A673 (cell line): ENCODE results near the gene DHRS1. TPM values are rescaled to one million over a fixed set of nuclear protein-coding genes. Genes with fewer than 3 reads are reported as not detected.

ENCODE experiments used
- BruUV-seq: library from RNA; stranded (reverse); fragments of 400-500 nt; replicated peaks from 2 replicates; lab custom pipeline; 2021; lab: Mats Ljungman, UMichigan
- CTCF ChIA-PET: fragments of 300-600 bp; sonication (Branson Sonifier 250); formaldehyde crosslinking; loops from one replicate; lab custom pipeline; 2022; ENCODE audit warnings: antibody characterized with exemption; lab: Charles Lee
- POLR2A ChIA-PET: fragments of 300-600 bp; sonication (Branson Sonifier 250); formaldehyde crosslinking; loops from one replicate; lab custom pipeline; 2022; ENCODE audit warnings: antibody characterized with exemption; ENCODE audit not compliant: low non-redundant PET; lab: Charles Lee
- DNase-seq: peaks from one replicate; pipeline ENCODE4 v3.0.0-alpha.2; 2015; ENCODE audit warnings: low spot score
- H3K27ac ChIP-seq: fragments of 200-600 bp; sonication (generic); 2 replicates; pipeline ENCODE4 v1.5.1; 2016; ENCODE audit warnings: mixed run types, low read depth, mild to moderate bottlenecking, mixed read lengths, antibody characterized with exemption, low read length; ENCODE audit not compliant: poor library complexity, severe bottlenecking
- H3K27me3 ChIP-seq: fragments of 200-600 bp; sonication (generic); replicated peaks from 2 replicates; pipeline ENCODE4 v1.6.1; 2017; ENCODE audit warnings: mixed run types, low read depth, mild to moderate bottlenecking, mixed read lengths, antibody characterized with exemption, low read length; ENCODE audit not compliant: insufficient read depth, poor library complexity
- H3K36me3 ChIP-seq: fragments of 200-600 bp; sonication (generic); 2 replicates; pipeline ENCODE4 v1.6.1; 2016; ENCODE audit warnings: mixed run types, mild to moderate bottlenecking, mixed read lengths, antibody characterized with exemption, low read length; ENCODE audit not compliant: insufficient read depth, poor library complexity, severe bottlenecking
- H3K4me1 ChIP-seq: fragments of 200-600 bp; sonication (generic); 2 replicates; pipeline ENCODE4 v1.6.1; 2017; ENCODE audit warnings: mixed run types, mild to moderate bottlenecking, mixed read lengths, antibody characterized with exemption, low read length; ENCODE audit not compliant: insufficient read depth, poor library complexity, severe bottlenecking
- H3K4me3 ChIP-seq: fragments of 200-600 bp; sonication (generic); 2 replicates; pipeline ENCODE4 v1.5.1; 2016; ENCODE audit warnings: low read depth, mixed run types, mild to moderate bottlenecking, mixed read lengths, low read length; ENCODE audit not compliant: poor library complexity, severe bottlenecking
- H3K9me3 ChIP-seq: fragments of 200-600 bp; sonication (generic); 2 replicates; pipeline ENCODE4 v1.6.1; 2016; ENCODE audit warnings: mixed run types, low read depth, mild to moderate bottlenecking, mixed read lengths, antibody characterized with exemption, low read length; ENCODE audit not compliant: poor library complexity, severe bottlenecking
- EZH2 ChIP-seq: fragments of 200-600 bp; sonication (generic); IDR thresholded peaks from 2 replicates; pipeline ENCODE4 v1.6.1; 2017; ENCODE audit warnings: borderline replicate concordance, low read depth, mild to moderate bottlenecking, mixed read lengths, antibody characterized with exemption, low read length; ENCODE audit not compliant: poor library complexity, severe bottlenecking
- intact Hi-C: fragments of 100-400 bp; cut with micrococcal nuclease; formaldehyde crosslinking; loops from one replicate; pipeline ENCODE4 v1.10.0; 2022; ENCODE audit not compliant: unreplicated experiment
- total RNA-seq: library from RNA; stranded (reverse); gene quantifications from 2 replicates; pipeline ENCODE4 v1.2.3, GENCODE V29; 2021
- TF ChIP-seq, protein P1 (sequence below): fragments of 300-800, 200-600 bp; sonication (generic); conservative IDR thresholded peaks from 2 replicates; pipeline ENCODE4 v1.5.1; 2017; ENCODE audit warnings: low read depth, mild to moderate bottlenecking, antibody characterized with exemption, low read length, moderate library complexity, mixed read lengths

Gene DHRS1
- total RNA-seq, 1 experiment from 2014 or later = 13.3 TPM

DNA sequence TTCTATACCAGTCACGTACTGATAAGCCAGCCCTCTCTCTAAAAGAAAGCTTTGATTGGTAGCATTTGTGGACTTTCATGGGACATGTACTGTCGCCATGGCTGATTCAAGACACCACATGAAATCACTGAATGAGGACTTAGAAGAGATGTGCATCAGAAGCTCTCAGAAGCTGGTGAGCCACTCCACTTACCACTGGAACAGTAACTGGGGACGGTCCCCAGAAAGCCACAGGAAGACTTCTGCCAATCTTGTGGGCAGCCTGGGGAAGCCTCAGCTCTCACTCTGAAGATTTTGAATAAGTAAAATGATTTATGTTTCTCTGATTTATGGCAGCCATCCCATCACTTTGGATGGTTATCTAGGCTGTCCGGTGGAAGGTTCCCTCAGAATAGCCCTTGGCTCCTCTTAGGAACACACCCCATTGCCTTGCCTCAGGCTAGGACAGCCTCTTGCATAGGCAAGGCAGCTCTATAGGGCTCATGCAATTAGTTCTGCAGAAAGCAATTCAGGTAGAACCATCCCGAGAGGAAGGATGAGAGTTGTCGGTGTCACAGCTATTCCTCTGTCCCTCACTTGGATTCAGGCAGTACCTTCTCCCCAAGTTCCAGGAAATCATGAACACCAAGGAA lies 9.8 kb downstream of the DHRS1 start:
- ChIA-PET POLR2A (no interaction called here), CTCF (interaction anchor here (0.6 kb wide), 1 partner anchor 58 kb away, joined by 4 read pairs; no protein-coding TSS in a partner anchor)
- no peak for TF ChIP-seq EZH2
- TF ChIP-seq, protein P1, sequence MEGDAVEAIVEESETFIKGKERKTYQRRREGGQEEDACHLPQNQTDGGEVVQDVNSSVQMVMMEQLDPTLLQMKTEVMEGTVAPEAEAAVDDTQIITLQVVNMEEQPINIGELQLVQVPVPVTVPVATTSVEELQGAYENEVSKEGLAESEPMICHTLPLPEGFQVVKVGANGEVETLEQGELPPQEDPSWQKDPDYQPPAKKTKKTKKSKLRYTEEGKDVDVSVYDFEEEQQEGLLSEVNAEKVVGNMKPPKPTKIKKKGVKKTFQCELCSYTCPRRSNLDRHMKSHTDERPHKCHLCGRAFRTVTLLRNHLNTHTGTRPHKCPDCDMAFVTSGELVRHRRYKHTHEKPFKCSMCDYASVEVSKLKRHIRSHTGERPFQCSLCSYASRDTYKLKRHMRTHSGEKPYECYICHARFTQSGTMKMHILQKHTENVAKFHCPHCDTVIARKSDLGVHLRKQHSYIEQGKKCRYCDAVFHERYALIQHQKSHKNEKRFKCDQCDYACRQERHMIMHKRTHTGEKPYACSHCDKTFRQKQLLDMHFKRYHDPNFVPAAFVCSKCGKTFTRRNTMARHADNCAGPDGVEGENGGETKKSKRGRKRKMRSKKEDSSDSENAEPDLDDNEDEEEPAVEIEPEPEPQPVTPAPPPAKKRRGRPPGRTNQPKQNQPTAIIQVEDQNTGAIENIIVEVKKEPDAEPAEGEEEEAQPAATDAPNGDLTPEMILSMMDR = no peak
- no peak overlapping the region for H3K4me3 ChIP-seq
- H3K27me3 ChIP-seq = no peaks in the 10 kb centered on the region
- H3K9me3 ChIP-seq = no peaks in the 10 kb centered on the region
- H3K4me1 ChIP-seq = no peaks in the 10 kb centered on the region
- BruUV-seq = no TSS peak
- H3K36me3 ChIP-seq = no peaks in the 10 kb centered on the region
- intact Hi-C loops = no loop called here
- no peak overlapping the region for H3K27ac ChIP-seq
- DNase-seq = no peak

DNA sequence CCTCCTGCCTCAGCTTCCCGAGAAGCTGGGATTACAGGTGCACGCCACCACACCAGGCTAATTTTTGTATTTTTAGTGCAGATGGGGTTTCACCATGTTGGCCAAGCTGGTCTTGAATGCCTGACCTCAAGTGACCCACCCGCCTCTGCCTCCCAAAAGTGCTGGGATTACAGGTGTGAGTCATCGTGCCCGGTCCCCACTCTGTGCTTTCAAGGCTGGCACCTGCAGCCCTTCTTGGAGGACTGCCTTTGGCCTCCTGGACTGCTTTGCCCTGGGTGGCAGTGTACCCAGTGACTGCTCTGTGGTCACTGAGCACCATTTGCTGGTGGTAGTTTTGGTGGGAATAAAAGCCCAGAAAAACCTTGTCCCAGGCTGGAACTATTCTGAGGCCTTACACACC lies 12.6 kb downstream of the DHRS1 start:
- DNase-seq = no peak
- CTCF ChIA-PET = no interaction called here
- H3K27ac ChIP-seq = no peak overlapping the region
- no TSS peak for BruUV-seq
- H3K36me3 ChIP-seq = no peaks in the 10 kb centered on the region
- intact Hi-C loops = no loop called here
- H3K27me3 ChIP-seq = no peaks in the 10 kb centered on the region
- no peaks in the 10 kb centered on the region for H3K4me1 ChIP-seq
- TF ChIP-seq, protein P1 = no peak
- no peak for TF ChIP-seq EZH2
- no peaks in the 10 kb centered on the region for H3K9me3 ChIP-seq
- H3K4me3 ChIP-seq = no peak overlapping the region
- POLR2A ChIA-PET = no interaction called here

DNA sequence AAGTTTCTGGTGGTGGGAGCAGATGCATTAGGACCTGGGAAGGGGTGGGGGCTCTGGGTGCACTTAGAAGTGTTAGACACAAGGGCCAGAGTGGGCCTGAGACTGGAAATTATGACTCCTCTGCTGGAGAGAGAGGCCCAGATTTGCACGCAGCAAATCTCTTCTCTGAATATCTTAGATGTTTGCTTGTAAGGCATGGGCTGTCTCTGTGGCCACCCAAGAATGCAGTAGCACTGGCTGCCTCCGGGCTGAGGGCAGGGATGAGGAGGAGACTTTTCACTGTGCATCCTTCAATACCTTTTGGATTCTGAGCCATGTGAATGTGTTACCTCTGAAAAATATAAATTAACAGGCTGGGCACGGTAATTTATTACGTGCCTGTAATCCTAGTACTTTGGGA lies 14.2 kb downstream of the DHRS1 start:
- Histone ChIP-seq H3K27ac (no peak overlapping the region), H3K27me3 (no peaks in the 10 kb centered on the region), H3K36me3 (no peaks in the 10 kb centered on the region), H3K9me3 (no peaks in the 10 kb centered on the region), H3K4me3 (no peak overlapping the region), H3K4me1 (no peaks in the 10 kb centered on the region)
- no peak for DNase-seq
- no TSS peak for BruUV-seq
- intact Hi-C loops = no loop called here
- TF ChIP-seq, protein P1 = no peak
- TF ChIP-seq EZH2 = no peak
- CTCF ChIA-PET = no interaction called here
- POLR2A ChIA-PET = no interaction called here
